GM21737 (cell line): ENCODE results near the gene VAC14.

Experiments
- ATAC-seq: cut with Tn5 transposase; IDR thresholded peaks from one replicate; pipeline ENCODE4 v1.9.1; 2021; ENCODE audit warnings: mild to moderate bottlenecking, moderate library complexity; ENCODE audit not compliant: unreplicated experiment

Gene VAC14

DNA sequence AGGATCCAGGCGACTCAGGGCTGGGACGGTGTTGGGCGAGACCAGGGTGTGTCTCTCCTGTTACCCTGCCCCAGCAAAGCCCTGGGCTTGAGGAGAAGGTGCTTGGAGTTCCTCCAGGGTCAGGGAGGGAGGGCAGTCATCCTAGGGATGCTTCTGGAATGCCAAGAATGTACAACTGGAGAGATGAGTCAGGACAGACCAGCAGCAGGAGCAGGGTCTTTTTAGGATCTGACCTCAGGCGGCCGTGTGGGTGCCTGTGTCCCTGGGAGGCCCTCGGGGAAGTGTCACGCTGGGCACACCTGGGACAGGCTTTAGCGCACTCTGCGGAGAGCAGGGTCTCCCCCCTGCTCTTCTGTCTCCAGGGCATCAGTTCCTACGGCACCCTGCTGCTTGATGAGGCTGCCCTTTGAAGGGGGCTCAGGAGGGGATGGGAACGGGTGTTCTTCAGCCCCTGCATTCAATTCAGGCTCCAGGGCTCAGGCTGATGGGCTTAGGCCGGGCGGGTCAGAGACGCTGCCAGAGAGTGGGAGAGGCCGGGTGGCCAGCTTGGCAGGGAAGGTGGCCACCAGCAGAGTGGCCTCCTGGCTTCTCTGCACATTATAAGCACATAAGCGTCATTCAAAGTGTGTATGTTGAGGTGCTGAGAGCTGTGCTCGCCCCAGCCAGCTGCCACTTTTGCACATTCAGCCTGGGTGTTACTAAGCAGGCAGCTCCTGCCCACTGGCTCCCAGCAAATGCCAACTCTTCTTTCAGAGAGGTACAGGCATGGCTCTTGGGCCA, 106.7 kb downstream of the VAC14 start:
- ATAC-seq: no peak

DNA sequence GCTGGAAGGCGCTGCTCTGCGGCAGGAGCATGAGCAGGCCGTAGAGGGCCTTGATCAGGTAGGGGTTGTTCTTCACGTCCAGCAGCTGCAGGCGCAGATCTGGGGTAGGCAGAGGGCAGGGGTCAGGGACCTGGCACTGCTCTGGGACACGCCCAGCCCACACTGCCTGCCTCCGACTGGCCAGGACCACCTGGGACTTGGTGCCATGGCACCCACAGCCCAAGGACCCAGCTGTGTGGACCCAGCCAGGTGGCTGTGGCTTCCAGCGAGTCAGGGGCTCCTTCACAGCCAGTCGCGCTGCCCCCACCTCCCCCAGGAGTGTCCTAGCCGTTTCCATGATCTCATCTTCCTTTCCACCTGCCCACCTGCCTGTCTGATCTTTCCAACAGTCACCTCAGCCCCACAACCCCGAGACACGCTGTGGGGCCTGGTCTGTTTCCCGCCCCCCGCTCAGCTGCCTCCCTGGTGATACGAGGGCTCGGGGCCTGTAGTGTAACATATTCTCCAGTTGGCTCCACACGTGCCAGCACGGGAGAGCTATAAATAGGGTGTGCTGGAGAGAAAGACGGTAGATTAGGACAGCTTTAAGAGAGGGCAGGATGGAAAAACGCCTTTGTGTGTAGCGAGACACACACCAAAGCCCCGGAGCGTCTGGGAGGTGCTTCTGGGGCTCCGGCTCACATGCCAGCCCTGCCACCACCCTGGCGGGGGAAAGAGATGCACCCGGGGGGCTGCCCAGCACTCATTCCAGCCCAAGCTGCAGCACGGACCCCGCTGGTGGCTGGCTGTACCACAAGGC, 107.9 kb downstream of the VAC14 start:
- no peak for ATAC-seq

DNA sequence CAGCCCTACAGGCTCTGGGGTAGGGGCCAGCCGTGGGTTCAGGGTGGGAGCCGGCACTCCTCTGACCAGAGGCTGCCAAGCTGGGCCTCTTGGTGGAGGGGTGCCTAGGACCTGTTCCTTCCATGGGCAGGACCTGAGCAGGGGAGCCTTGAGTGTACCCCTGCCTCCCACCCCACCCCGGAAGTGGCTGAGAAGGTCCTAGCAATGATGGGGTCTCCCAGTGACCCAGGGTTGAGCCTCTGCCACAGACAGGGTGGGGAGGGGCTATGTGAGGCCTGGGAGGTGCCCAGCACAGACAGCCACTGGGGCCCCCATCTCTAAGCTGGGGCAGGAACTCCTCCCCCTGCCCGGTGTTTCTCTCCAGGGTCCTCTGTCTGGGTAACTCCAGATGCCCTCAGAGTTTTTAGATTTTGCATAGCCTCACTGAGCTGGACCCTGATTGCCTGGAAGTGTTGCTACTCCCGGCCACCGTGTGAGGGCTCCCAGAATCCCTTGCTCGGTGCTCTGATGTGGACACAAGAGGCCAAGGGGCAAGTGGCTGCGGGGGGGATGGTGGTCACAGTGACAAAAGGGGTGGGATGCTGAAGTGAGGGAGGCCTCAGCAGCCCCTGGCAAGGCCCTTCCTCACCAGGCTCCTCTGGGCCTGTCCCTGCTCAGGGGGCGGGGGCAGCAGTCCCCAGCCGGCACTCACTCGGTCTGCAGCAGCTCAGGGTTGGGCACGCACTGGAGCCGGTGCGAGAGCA, 108.7 kb downstream of the VAC14 start:
- no peak for ATAC-seq

DNA sequence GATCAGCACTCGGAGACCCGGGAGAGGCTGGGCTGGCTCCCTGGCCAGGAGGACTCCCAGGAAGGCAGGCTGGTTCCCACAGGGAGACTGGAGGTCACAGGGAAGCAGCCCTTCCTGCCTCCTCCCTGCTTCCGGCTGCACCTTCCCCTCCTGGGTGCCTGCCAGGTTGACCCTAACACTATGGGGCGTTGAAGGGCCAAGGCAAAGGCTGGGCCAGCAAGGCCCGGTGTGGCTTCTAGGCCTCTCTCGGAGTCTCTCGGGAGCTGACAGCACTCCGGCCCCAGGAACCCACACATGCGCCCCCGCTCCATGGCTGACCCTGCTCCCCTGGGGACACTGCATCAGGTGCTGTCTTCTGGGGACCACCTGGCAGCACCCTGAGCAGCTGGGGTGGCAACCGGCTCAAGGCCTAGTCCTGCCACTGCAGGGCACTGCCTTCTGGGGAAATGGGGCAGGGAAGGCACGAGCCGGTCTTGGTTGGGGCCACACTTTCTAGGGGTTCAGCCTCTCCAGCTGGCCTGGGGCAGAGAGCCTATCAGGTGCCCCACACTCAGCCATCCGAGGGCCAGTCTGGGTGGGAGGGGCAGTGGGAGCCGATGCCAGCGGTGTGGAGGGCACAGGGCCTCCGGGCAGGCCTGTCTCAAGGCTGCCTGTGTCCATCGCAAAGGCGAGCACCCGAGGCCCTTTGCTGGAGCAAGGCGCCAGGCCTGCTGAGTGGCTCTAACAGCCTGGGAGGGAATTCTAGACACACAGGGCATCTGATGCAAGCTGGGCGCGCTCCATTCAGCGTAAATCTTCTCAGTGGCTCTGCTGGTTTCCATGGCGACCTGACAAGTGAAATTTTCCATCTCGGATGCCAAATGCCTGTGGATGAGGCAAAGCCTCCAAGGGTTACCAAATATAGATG, 109.5 kb downstream of the VAC14 start:
- no peak for ATAC-seq

DNA sequence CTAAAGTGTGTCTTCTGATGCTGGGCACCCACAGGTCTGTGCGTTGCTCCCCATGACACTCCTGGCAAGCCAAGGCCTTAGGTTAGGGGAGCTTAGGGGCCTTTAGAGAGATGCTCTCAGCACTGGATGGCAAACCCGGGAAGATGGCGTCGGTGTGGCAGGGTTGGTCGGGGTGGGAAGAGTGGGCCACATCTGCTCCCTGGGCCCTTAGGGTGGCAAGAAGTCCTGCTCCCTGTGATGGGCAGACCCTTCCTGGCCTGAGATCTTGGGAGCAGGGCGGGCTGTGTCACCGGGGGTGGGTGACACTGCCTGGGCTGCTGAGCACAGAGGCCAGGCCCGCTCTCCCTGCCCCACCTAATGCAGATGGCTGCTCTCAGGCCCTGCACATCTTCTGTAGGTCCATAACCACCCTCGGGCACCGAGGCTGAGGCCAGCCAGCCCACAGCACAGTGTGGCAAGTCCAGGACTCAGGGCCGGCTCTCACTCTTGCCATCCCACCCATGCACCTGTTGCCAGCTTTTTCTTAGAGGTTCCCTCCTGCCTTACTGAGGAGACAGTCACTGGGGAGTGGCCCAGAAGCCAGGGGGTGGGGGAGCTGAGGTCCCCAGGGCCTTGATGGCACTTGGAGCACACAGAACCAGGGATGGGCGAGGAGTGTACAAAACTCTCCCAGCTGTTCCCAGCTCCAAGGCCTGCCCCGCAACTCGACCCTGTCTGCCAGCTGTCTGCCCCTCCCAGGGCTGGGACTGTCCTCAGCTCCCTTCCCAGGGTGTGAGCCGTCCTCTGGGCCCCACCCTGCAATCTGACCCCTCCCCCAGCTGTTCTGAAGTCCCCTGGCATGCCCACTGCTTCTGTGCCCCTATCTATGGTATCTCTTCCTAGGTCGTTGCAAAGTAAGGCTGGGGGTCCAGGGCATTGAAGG, 110.7 kb downstream of the VAC14 start:
- ATAC-seq: no peak

DNA sequence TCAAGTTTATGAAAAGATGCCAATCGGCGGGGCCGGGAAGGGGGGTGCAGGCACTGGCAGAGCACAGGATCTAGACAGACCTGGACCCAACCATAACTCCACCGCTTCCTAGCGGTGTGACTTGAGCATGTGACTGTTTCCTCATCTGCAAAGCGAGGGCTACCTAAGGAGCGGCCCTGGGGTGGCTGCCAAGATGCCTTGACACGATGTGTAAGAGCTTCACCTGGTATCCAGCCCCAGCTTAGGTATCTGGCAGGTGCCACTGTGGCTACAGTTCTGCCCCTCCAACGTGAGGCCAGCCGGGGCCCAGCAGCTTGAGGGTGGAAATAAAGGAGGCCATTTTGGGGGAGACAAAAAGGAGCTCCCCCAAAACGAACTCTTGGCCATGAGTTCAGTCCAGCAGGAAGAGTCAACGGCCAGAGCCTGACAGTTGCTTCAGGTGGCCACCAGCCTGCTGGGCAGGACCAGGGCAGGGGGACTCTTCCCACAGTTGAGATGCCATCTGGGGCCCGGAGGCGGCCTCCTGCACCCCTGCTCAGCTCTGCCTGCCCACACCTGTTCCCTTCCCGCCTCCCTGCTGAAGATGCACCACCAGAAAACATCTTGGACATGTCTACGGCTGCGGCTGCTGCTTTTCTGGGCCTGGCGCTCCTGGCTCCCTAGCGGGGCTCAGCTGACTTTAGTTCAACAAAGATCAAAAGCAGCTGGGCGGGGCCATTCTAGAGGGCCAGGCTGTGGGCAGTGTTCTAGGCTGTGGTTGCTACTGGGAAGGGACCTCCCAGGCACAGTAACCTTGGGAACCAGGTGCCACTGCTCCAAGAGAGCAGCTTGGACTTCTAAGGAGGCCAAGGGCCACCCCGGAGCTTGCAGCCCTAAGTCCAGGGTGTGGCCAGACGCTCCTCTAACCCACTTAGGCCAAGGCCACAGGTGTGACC, 111.7 kb downstream of the VAC14 start:
- ATAC-seq: no peak

DNA sequence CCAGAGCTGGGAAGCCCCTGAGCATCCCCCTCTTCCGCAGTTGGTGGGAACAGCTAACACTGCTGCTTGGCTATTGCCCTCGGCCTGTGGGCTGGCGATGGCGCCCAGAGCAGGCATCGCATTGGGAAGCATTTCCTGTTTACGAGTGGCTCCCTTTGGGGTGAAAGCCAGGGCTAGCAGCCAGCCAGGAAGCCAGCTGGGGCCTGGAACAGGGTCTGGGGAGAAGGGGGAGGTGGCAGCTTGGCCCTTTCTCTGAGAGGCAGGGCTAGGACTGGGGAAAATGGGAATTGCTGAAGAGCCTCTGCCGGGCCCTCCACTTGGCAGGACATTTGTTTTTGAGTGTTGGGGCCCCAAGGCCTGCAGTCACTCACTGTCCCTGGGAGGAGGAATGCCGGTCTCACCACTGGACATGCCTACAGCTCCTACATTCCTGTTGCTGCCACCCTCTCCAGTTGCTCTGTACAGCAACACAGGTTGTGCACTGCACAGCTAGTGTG, 112.7 kb downstream of the VAC14 start:
- ATAC-seq: no peak

DNA sequence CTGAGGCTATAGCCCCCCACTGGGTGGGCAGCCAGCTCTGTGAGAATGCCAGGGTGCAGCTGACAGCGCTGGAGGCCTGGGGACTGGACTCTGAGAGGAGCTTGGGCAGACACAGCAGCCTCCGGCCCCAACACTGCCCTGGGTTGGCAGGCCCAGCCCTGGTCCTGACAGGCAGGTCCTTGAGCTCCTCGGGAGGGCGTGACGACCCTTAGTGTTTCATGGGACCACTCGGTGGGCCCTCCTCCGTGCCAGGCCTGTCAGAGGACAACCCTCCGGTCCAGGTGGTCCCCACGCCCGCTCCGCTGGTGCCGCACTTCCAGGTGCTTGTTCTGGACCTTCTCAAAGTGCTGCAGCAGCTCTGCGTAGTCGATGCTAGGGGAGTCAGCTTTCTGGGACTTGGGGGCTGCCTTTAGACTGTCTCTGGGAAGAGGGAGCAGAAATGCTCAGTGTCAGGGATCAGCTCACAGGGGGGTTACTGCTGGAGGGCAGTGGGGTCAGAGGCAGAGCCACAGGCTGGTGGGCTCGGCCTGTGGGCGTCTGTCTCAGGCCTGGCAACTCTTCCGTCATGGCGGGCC, 113.2 kb downstream of the VAC14 start:
- ATAC-seq: no peak

DNA sequence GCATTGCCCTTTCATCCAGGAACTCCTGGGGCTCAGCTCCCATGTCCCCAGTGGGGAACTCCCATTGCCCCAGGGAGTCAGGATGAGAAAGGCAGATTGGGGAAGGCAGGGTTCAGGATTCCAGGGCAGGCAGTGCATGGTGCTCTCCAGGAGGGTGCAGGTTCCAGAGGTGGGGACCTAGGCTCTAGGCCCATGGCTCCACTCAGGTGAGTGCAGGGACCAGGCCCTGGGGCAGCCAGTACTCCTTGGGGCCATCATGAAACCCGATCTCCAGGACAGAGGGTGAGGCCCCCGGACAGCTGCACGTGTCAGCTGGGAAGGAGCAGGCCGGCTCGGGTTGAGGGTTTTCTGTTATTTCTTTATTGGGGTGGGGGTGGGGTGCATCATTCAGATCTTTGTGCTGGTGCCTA, 113.9 kb downstream of the VAC14 start:
- no peak for ATAC-seq

DNA sequence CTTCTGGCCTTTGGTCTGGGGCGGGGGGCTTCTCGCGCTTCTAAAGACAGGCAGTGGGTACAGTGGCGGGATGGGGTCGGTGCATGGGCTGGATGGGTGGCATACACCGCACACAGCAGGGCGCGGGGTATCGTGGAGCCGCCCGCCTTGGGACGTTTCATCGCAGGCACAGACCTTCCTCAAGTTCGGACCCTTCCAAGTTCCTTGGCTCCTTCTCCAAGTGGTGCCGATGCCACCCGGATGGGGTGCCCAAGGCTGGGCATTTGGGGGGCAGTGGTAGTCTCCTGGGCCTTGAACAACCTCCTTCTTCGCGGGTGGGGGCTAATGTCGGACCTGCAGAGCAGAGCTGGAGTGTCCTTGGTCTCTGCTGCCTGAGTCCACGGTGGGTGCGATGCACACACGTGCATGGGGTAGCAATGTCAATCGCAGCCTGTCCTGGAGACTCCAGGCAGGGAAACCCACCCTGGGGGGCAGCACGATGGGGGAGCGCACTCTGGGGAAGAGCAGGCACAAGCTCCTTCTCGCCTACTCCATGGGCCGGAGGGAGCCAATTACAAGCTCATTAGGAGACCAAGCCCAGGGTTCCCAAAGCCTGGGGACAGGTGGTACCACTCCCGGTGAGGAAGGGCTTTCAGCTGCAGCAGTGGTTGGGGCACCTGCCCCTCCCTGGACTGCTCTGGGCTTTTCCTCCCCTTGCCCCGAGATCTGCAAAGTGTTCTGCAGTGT, 114.4 kb downstream of the VAC14 start:
- ATAC-seq: no peak

DNA sequence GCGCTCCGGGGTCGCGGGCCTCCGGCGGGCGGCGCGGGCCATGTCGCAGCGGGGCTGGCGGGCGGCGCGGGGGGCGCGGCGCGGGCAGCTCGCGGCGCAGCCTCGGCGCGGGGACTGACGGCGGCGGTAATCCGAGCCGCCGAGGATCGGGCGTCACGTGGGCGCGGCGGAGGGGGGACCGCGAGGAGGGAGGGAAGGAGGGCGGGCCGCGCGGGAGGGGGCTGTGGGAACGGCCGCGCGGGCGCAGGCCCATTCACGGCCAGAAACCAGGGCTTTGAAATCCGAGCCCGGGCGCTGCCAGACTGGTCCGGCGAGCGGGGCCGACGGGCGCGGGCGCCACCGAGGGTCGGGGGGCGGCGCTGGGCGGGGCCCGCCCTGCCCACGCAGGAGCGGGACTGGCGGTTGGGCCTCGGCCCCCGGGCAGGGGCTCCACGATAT, 115.0 kb downstream of the VAC14 start, which contains the start of gene MTSS2:
TSS of gene MTSS2 (minus strand) at position 116 of the 438 bp plus-strand sequence. CDS start 262 bp downstream, outside the sequence.
- no peak for ATAC-seq

DNA sequence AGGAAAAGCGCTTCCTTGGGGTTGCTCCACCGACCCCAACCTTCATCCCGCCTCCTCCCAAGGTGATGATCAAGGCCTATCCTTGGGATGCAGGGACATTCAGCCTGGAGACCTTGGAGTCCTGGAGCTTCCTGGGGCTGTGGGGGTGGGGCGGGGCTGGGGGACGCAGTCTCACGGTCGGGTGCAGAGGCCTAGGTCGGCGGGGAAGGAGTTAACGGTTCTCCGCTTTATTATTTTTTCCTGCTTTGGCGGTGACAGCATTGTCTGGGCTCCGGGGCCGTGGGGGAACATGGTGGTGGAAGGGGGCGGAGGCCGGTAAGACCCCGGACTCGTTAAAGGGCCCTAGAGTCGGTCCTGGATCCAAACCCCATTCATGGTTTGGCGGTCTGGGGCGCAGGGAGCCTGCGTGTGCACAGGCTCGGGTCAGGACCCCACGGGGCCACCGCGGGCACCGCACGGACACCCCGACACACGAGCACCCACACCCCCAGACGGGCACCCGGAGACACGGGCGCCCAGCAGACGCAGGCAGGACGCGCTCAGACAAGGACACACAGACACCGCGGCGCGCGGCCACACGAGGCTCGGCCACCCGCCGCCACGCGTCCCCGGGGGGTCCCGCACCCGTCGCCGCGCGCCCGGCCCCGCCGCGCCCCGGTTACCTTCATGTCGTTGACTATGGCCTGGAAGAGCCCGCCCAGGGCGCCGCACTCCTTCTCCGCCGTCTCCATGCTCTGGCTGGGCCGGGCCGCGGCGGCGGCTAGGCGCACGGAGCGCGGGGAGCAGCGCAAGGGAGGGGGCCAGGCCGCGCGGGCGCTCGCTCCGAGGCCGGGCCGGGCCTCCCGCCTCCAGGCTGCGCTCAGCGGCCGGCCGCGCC, 115.7 kb downstream of the VAC14 start:
- ATAC-seq: no peak

DNA sequence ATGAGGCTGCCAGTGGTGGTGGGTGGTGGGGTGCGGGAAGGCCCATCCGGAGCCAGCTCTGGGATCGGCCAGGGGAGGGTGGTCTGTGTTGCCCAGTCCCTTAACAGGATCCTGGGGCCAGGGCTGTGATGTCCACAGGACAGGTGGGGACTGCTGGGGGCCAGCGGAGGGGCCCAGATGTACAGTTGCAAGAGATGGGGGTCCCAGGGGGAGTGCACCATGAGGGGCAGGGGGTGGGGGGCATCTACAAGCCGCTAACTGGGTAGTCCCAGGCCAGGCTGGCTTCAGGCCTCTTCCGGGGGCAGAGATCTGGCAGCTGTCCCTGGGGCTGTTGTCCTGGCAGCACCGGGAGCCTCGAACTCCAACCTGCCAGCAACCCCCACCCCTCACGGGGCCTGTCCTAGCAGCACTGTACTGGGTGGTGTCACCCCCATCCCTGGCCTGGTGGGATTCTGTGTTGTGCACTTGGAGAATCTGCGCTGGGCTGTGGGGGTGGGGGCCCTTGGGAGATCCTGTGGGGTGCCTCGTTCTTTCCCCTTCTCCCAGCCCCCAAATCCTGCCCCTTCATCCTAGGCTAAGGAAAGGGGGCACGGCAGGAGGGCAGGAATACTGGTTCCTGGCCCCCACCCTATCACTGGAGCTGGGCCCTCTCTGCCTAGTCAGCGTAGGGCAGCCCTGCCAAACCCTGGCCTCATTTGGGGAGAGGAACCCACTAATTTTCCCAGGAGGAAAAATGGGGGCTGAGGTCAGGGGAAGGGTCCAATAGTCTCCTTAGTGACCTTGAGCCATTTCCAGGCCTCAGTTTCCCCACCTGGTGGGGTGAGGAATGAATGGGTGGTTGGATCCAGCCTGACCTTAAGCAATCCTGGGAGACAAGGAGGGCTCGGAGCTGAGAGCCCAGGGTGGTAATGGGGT, 116.6 kb downstream of the VAC14 start:
- no peak for ATAC-seq

DNA sequence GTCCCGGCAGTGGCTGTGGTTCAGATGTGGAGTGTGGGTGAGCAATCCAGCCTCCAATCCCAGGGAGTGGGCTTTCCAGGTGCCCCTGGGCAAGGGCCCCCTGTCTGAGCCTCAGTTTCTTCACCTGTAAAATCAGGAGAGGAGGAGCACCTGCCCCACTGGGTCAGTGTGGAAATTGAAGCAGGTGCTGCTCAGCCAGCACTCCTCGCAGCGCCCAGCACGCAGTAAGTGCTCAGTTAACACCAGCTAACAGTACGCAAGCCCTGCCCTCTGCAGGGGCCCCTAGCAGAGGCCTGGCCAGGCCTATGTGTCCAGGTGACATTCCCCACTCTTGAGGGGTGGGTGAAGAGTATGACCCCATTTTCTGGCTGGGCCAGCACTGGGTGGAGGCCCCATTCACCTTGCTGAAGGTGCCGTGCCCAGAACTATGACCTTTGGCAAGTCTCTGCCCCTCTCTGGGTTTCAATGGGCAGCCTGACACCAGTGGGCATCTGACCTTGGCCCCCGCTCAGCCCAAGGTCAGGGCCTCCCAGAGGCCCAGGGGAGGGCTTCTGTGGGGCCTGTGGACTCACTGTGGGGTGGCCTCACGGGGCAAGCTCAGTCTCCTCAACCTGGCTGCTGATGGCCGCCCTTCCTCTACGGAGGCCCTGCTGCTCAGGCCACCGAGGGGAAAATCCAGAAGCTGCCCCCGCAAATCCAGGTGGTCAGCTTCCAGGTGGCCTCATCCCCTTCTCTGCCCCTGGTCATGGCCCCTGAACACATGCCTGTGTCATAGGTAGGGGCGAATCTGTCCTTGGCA, 117.6 kb downstream of the VAC14 start:
- no peak for ATAC-seq
